NAMALWA (cell line): ENCODE data around the gene VPS45.
"Not testable (repeated sequence)": the region's sequence is repeated elsewhere in the genome, so short reads cannot be mapped to it uniquely, and the experiment has no call there.

Experiments used
- DNase-seq: peaks from one replicate; pipeline ENCODE4 v3.0.0-alpha.2; 2015; ENCODE audit warnings: low spot score

Gene VPS45

DNA sequence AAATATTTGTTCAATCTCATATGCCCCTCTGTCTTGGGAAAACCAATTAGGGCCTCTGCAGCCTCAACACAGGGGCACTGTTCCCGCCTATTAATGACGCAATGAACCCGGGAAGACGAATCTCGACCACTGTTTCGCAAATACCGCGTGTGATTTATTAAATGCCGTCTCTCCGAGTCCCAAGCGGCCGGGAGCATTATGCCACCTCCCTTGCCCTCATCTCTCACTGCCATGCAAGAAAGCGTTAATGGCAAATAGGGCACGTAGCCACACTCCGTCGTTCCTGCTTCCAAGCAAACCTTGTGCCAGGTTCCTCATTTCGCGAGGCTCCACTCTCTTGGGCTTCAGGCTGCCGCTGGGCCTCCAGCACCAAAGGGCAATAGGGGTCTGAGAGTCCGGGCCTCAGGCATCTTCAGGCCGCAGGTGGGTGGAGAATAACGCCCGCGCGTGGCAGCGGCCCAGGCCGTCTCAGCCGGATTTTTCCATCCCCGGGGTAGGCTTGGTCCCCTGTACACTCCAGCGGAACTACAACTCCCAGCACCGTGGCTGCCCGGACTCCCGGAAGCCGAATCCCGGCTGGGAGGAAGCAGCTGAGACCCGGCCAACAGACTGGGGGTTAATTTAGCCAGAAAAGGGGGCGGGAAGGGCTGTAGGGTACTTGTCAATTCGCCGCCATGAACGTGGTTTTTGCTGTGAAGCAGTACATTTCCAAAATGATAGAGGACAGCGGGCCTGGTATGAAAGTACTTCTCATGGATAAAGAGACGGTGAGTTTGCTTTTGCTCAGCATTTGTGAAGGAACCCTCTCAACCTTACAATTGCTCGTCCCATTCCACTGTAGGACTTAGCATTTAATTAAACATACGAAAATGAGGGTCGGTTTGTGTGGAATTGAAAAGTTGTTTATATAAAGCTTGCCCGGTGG, at the start of gene VPS45:
VPS45 (plus strand) TSS at position 593 of the 925 bp plus-strand sequence; CDS start at position 675, 82 bp downstream.
- DNase-seq = peak; percentile 96

- no peak for DNase-seq
Observed at GRCh38 chr1:150018165-150018564, 49.4 kb upstream of the VPS45 start.

DNA sequence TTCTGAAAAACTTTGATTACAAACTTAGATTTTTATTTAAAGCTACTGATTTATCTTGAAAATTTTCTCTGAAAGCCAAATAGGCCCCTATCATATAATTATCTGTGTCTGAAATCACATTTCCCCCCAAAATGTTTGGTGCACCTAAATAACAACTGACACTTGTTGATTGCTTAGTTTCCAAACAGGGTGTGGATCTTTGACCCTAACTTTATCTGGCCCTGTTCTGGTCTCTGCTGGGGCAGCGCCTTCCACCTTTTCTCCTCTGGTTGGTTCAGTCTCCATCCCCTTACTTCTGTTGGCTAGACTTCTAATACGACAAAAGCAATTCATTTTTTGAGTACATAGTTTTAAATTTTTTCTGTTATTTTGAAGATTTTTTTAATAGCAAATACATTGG, 46.9 kb upstream of the VPS45 start:
- DNase-seq = no peak

DNA sequence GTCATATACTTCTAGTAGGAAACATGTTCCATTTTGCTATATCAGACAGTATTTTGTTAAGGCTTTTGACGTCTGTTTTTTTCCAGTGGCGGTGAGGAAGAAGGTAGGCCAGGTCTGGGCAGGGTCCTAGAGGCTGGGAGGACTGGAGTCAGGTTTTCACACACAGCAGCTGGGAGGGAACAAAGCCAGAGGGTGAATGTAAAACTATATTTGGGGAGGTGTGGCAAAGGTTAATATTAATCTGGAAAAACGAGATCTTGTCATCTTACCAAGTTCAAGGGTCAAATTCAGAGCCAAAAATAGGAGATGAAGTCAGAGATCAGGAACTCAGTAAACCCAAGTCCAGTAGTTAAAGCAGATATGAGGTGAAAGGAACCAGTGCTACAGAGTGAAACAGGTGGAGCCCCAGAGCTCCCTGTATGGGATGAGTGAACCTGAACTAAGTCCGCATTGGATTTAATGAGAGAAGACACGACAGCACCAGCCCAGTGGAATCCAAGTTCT, 46.3 kb upstream of the VPS45 start:
- DNase-seq = no peak

- DNase-seq = no peak
Observed at GRCh38 chr1:150022357-150022756, 45.2 kb upstream of the VPS45 start.

GRCh38 chr1:150024156-150024555, 43.4 kb upstream of the VPS45 start:
- DNase-seq = no peak

- DNase-seq = no peak
Observed at GRCh38 chr1:150028322-150028721, 39.3 kb upstream of the VPS45 start.

- no peak for DNase-seq
Observed at GRCh38 chr1:150034336-150034735, 33.2 kb upstream of the VPS45 start.

DNA sequence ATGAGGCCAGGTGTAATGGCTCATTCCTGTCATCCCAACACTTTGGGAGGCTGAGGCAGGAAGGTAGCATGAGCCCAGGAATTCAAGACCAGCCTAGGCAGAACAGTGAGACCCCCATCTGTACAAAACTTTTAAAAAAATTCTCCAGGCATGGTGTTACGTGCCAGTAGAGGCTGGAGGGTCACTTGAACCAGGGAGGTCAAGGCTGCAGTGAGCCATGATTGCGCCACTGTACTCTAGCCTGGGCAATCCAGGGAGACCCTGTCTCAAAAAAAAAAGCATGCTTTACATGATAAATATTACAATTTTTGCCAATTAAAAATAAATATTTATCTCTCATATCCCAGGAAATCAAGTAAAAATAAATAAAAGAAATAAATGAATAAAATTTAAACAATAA, 17.6 kb upstream of the VPS45 start:
- no peak for DNase-seq

DNA sequence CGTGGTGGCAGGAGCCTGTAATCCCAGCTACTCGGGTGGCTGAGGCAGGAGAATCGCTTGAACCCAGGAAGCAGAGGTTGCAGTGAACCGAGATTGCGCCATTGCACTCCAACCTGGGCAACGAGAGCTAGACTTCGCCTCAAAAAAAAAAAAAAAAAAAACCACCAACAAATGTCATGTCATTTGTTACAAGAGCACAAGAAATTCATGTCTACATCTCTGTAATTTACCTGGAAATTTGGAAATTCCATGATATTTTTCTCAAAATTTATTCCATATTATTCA, 16.5 kb upstream of the VPS45 start:
- no peak for DNase-seq

DNA sequence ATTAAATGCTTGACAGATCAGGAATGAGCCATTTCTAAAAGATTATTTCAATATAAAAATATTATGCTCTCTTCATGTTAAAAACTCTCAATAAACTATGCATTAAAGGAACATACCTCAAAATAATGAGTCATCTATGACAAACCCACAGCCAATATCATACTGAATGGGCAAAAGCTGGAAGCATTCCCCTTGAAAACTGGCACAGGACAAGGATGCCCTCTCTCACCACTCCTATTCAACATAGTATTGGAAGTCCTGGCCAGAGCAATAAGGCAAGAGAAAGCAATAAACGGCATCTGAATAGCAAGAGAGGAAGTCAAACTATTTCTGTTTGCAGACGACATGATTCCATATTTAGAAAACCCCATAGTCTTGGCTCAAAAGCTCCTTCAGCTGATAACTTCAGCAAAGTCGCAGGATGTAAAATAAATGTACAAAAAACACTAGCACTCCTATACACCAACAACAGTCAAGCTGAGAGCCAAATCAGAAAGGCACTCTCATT, 15.6 kb upstream of the VPS45 start:
- DNase-seq = not testable (repeated sequence)

DNA sequence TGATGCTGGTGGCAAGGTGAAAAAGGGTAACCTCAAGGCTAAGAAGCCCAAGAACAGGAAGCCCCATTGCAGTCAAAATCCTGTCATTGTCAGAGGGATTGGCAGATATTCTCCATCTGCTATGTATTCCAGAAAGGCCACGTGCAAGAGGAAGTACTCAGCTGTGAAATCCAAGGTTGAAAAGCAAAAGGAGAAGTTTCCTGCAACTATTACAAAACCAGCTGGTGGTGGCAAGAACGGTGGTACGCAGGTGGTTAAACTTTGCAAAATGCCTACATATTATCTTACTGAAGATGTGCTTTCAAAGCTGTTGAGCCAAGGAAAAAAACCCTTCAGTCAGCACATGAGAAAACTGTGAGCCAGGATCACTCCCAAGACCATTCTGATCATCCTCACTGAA, 13.7 kb upstream of the VPS45 start:
- DNase-seq = no peak

DNA sequence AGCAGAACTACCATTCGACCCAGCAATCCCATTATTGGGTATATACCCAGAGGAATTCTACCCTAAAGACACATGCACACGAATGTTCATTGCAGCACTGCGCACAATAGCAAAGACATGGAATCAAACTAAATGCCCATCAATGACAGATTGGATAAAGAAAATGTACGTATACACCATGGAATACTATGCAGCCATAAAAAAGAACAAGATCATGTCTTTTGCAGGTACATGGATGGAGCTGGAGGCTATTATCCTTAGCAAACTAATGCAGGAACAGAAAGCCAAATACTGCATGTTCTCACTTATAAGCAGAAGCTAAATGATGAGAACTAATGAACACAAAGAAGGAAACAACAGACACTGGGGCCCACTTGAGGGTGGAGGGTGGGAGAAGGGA, 12.1 kb upstream of the VPS45 start:
- not testable (repeated sequence) for DNase-seq

GRCh38 chr1:150056407-150056806, 11.2 kb upstream of the VPS45 start:
- no peak for DNase-seq

DNA sequence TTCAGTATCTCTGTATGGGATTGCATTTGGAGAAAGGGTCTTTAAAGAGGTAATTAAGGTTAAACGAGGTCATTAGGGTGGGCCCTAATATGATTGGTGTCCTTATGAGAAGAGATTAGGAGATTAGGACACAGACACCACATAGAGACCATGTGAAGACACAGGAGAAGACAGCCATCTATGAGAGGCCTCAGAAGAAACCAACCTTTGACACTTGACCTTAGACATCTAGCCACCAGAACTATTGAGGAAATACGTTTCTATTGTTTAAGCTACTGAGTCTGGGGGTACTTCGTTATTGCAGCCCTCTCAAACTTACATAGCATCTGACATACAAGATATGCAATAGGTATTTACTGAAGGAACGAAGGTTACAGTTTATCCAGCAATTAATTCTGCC, 7.3 kb upstream of the VPS45 start:
- DNase-seq = no peak

DNA sequence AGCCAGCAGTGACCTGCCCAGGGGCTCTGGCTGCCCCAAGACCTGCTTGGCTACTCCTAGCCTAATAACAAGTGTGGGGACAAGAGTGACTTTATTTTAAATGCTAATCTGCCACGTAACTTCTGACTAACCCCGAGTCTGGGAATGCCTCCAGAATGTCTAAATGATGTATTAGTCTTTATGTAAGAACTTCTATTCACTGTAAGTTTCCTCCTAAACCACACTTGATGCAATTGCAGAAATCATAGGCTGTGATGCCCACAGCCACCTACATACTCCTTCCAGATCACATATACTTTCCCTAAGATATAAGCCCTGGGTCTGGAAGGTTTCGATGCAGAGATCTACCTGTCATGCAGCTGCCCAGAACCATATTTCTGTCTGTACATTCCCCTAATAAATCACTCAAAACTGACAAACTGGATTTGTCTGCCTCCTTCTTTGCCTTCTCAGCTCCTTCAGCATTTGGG, 5.9 kb upstream of the VPS45 start:
- no peak for DNase-seq

DNA sequence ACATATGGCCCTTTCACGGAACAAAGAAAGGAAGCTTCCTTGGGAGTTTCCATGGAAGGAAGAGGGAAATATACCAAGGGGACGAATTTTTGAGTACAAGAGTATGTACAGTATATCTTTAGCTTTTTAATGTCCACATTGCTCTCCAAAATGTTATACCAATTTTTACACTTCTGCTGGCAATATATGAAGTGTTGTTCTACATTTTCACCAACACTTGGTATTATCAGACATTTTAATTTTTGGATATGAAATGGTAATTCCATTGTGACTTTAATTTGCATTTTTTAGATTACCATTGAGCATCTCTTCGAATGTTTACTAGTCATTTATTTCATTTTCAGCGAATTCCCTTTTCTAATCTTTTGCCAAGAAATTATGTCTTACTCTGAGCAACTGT, 5.5 kb upstream of the VPS45 start:
- no peak for DNase-seq

GRCh38 chr1:150065184-150065871, 2.2 kb upstream of the VPS45 start:
- DNase-seq = no peak

- DNase-seq = no peak
Observed at GRCh38 chr1:150066328-150066727, 1.2 kb upstream of the VPS45 start.

DNA sequence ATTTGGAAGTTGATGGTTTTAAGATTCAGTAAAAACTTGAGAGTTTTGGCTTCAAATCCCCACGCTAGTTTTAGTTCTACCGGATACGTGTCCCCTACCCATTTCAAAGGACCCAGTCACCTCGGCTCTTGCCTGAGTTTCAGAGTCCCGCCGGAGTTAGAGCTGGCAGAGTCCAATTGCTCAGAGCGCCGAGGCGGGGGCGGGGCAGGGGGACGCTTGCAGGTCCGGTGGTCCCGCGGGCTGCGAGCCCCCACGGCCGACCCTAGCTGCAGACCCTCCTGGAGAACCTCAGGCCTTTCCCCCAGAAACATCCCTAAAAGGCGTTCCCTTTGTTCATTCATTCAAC, 765 bp upstream of the VPS45 start:
- DNase-seq = peak; percentile 74

- DNase-seq = no peak
Observed at GRCh38 chr1:150068109-150068435, 496 bp downstream of the VPS45 start.

- DNase-seq = no peak
Observed at GRCh38 chr1:150069923-150070322, 2.3 kb downstream of the VPS45 start.

DNA sequence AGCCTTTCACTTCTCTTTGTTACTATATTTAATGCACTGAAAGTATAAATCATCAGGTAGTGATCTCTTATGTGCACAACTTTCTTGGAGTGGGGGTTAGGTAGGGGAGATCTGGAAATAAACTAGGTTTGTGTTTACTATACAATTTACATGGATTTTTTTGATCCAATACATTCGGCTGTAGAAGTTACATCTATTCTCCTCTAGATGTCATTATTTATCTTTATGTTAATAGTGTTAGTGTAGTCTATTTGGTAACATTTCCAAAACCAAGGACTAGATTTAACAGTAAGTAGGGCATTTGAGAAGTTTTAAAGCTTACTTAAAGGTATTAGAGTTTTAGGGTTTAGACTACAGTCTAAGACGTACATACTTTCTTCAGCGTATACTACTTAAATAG, 5.4 kb downstream of the VPS45 start:
- peak; percentile 63 for DNase-seq
